HG03097 (cell line): ENCODE data around the gene FLRT2.

Source experiments
- ATAC-seq: cut with Tn5 transposase; IDR thresholded peaks from one replicate; pipeline ENCODE4 v1.9.1; 2021; ENCODE audit not compliant: unreplicated experiment, low FRiP score

The FLRT2 gene

GRCh38 chr14:85587151-85587711 lies 57.3 kb downstream of the FLRT2 start:
- no peak for ATAC-seq

GRCh38 chr14:85590784-85591183 lies 60.8 kb downstream of the FLRT2 start:
- ATAC-seq, result no peak

DNA sequence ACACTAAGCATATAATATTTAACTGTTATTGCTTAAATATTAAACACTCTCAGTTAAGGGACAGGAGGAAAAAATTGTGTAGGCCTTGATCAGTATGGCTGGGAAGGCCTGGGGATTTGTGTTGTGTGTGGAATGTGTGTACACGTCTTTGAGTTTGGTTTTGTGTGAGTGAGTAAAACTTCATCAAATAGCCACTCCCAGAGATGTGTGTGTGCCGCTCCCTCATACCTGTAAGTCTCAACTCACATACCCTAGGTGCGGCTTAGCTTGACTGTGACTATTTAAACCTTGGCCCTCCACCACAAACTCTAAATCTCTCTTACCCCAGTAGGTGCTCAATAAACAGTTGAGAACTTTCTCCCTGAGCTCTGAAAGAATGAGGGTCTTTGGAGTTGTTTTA lies 64.3 kb downstream of the FLRT2 start:
- no peak for ATAC-seq

GRCh38 chr14:85595981-85596380 lies 66.0 kb downstream of the FLRT2 start:
- no peak for ATAC-seq

- no peak for ATAC-seq
Measured at GRCh38 chr14:85596562-85596961, 66.6 kb downstream of the FLRT2 start.

- ATAC-seq, result no peak
Measured at GRCh38 chr14:85597701-85598100, 67.8 kb downstream of the FLRT2 start.

DNA sequence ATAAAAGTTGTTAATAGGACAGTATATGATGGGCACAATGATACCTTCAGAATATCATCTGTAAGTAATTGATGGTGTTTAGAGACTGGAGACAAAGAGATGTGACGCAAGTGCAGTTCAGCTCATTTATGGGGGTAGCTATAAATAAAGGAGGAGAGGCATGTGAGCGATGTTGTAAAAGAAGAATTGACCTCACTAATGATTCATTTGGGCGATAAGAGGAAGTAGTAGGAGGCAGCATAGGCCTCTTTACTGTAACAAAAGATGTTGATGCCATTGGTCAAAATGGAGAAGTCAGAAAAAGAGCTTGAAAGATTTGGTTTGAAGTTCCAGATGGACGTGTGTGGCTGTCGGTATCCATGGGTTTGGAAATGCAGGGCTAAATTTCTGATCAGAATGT lies 70.0 kb downstream of the FLRT2 start:
- ATAC-seq, result no peak

DNA sequence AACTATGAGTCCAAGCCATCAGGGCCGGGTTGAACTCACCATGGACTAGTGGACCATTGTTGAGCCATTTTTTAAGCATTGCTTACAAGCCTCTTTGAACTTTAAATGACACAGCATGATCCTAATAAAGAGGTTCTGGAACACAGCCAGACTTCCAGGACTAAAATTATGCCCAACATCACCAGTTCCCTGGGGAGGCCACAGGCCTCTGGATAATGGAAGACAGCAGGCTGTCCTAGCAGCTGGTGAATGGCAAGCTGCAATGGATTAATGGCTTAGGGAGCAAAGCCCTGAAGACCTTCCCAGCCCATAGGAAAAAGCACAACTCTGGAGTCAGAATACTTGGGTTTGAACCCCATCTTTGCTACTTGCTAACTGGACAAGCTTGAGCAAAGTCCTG lies 71.3 kb downstream of the FLRT2 start:
- no peak for ATAC-seq

DNA sequence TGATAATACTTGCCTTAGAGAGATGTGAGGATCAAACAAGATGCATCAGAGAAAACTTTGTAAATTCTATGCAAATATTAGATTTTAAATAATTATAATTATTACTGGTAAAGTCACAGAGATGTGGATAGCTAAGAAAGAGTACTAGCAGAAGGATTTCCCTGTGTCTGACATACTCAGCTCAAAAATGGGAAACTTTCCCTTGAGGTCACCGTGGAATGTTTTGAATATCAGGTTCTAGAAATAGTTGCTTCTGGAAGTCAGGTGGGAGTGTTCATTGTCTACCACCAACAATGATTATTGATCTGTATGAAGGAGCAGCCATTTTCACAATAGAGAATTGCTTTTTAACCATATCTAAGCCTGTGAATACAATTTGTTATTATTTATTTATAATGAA lies 71.7 kb downstream of the FLRT2 start:
- ATAC-seq, result no peak

DNA sequence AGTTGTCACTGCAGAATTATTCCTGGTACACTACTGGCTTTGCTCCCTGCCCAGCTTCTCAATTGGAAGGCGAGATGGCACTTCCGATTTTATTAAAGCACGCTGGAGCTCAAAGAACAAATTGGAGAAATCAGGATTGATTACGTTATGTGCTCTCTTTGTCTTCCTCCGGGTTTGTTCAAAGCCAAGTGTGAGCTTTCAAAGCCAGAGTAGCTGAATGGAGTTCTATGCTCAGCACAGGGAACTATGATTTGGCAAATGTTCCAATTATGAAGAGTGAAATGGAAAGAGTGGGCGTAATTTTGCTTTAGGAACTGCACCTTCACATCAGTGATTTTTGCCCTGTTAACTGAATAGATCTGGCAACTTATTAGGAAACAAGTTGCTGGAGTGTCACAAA lies 72.4 kb downstream of the FLRT2 start:
- no peak for ATAC-seq

- no peak for ATAC-seq
Measured at GRCh38 chr14:85604021-85604420, 74.1 kb downstream of the FLRT2 start.

DNA sequence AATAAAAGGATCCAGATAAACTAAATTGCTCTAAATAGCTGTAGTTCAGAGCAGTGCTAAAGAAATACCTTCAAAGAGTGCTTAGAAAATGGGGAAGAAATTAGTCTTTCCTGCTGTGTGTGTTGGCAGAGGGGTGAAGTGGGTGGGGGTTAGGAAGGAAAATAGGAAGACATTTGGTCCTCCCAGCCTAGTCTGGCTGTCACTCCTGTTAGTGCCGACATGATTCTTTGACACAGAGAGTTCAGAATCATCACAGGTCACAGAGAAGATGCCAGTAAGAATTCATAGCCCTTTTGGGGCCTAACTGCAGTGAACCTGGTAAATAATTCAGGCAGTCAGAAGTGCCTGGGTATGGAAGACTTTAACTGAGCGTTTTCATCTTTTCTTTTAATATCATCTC lies 74.8 kb downstream of the FLRT2 start:
- no peak for ATAC-seq

DNA sequence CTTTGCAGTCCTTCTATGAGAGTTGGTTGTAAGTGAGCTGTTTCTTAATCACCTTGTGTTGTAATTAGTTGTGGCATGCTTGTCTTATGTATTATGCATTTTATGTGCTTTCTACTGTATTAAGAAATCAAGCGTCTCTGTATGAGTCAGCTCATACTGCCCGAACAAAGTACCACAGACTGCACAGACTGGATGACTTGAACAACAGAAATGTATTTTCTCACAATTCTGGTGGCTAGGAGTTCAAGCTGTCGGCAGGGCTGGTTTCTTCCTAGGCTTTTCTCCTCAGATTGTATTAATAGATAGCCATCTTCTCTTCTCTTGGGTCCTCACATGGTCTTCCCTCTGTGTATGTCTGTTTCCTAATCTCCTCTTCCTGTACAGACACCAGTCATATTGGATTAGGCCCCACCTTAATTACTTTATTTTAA lies 77.7 kb downstream of the FLRT2 start:
- ATAC-seq, result no peak

- no peak for ATAC-seq
Measured at GRCh38 chr14:85613496-85613895, 83.6 kb downstream of the FLRT2 start.

DNA sequence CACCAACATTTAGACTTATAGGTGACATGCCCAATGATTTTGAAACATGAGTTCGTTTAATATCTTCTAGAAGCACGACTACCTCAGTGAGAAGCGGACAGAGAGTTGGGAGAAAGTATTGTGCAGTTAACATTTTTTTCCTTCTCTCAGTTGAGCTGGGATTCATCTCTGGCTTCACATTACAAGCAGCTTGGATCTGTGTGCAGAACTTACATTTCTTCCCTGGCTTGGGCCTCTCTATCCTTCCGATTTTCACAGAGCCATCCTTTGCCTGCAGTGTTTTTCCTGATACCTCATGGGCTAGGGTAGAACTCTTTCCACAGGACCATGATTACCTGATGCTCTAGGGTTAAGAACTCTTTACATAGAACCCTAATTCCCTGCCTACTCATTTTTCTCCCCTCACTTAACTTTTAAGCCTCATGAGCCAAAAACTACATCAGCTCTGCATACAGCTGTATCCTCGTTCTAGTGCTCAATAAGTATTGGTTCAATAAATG lies 86.5 kb downstream of the FLRT2 start:
- ATAC-seq, result no peak

GRCh38 chr14:85616886-85617285 lies 86.9 kb downstream of the FLRT2 start:
- no peak for ATAC-seq

- no peak for ATAC-seq
Measured at GRCh38 chr14:85617791-85618190, 87.8 kb downstream of the FLRT2 start.

DNA sequence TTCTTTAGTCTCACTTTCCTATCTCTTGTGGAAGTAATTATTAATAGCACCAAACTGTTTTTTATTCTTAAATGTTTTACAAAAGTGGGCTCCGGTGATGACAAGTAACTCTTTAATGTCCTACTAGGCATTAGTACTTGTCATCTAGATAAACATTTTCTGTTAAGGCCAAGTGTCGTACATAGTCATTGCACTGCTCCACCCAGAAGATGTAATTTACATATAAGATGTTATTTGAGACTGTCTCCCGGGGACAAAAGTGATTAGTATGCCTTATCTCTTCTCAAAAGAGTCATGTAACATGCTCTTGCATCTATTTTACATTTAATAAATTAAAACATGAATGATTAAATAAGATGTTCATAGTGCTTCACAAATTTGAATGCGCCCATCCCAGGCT lies 88.4 kb downstream of the FLRT2 start:
- ATAC-seq, result no peak

GRCh38 chr14:85618978-85619377 lies 89.0 kb downstream of the FLRT2 start:
- ATAC-seq, result no peak

DNA sequence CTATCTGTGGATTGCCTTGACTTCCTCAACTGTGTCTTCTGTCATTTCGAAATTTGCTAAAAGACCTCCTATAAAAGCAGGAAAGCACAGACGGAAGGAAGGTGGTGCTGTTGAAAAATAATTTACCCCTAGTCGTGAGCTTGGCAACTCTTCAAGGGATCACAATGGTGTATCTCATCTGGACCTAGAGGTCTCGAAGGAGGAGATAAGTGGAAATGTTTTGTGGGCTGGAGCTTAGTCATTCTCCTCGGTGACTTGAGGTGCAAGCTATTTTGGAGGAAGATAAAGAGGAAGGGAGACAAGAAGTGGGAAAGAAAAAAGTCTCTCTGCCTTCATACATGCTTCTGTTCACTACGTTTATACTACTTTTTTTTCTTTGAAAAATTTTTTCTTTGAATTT lies 89.9 kb downstream of the FLRT2 start:
- ATAC-seq, result no peak

GRCh38 chr14:85620947-85621346 lies 91.0 kb downstream of the FLRT2 start:
- no peak for ATAC-seq

DNA sequence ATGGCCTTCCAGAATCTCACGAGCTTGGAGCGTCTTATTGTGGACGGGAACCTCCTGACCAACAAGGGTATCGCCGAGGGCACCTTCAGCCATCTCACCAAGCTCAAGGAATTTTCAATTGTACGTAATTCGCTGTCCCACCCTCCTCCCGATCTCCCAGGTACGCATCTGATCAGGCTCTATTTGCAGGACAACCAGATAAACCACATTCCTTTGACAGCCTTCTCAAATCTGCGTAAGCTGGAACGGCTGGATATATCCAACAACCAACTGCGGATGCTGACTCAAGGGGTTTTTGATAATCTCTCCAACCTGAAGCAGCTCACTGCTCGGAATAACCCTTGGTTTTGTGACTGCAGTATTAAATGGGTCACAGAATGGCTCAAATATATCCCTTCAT lies 92.2 kb downstream of the FLRT2 start:
- ATAC-seq, result no peak
